Activated T-cell treated with anti-CD3 and anti-CD28 coated beads, Interleukin-2, amount 50 U/mL, for 1 hour (primary cell): ENCODE data around the gene ZNF75A.

Experiments
- DNase-seq: peaks from one replicate; pipeline ENCODE4 v3.0.0-alpha.2; 2020

ZNF75A gene

DNA sequence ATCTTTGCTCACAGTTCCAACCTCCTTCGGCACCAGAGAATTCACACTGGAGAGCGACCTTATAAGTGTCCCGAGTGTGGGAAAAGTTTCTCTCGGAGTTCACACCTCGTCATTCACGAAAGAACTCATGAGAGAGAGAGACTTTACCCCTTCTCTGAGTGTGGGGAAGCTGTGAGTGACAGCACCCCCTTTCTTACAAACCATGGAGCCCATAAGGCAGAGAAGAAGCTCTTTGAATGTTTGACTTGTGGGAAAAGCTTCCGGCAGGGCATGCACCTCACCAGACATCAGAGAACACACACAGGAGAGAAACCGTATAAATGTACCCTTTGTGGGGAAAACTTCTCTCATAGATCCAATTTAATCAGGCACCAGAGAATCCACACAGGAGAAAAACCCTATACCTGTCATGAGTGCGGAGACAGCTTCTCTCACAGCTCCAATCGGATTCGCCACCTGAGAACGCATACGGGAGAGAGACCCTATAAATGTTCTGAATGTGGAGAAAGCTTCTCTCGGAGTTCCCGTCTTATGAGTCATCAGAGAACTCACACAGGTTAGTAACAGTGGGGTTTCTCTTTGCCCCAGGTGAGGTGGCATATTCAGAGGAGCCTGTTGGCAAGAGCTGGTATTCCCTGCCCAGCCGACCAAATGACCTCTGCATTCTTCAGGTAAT lies 15.2 kb upstream of the ZNF75A start:
- DNase-seq, result no peak

DNA sequence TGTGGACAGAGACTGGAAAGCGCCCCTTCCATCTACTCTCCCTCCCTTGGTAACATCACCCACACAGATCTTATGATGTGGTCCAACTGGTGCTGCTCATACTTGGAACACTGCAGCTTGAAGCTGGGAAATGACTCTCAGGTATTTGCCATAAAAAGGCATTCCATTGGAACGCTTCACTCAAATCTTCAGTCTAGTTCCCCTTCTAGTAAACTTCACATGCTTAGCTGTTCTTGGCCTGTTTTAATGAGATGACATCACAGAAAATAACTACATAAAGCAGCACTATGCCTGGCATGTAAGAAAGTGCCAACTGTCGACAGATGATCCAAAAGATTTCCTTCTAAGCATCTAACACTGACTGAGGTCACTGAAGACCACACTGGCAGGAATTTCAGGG lies 12.7 kb upstream of the ZNF75A start:
- no peak for DNase-seq

DNA sequence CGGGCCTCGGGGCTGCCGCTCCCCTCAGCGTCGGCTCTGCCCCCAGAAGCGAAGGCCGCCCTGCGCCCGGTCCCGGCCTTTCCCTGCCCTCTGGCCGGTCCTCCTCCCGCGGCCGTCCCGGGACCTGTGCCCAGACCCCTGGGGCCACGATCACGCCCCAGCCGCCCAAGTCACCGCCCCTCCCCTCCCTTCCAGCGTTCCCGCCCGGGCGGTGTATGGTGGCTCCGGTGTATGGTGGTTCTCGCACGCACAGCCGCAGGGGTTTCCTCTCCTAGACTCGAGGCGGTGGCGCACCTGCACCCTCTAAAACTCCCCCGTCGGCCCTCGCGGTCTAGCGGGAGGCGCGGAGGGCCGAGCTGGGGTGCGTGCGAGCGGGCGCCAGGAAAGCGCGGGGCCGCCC lies 10.1 kb upstream of the ZNF75A start:
- DNase-seq, result no peak

DNA sequence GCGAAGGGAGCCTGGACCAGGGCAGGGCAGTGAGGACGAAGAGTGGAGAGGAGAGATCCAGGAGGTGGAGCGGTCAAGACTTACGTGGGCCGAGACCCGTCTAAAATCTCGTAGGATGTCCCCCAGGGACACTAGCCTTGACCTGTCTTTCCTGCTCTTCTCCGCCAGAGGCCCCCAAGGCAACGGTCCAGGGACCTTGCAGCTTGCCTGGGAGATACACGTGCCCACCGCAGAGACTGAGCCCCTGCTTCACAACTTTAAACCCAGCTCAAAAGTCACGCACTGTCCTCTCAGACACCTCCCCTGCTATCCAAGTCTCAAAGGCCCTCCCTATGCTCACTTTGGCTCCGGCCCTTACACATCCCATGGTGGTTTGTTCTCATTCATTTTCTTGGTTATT lies 9.5 kb upstream of the ZNF75A start:
- no peak for DNase-seq

DNA sequence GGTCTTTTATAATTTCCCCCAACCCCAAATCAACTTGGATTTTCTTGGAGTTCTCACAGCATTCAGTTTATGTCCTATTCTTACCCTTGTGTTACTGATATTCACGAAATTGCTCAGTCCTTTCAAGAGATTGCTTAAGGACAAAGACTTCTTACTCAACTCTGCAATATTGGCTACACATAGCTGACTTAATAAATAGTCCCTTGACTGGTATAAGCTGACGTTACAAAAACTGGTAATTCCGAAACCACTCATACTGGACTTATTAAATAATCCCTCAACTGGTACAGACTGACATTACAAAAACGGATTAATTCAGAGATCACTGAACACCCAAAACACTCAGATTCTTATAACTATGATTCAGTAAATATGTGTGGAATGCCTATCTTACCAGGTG lies 927 bp upstream of the ZNF75A start:
- no peak for DNase-seq

DNA sequence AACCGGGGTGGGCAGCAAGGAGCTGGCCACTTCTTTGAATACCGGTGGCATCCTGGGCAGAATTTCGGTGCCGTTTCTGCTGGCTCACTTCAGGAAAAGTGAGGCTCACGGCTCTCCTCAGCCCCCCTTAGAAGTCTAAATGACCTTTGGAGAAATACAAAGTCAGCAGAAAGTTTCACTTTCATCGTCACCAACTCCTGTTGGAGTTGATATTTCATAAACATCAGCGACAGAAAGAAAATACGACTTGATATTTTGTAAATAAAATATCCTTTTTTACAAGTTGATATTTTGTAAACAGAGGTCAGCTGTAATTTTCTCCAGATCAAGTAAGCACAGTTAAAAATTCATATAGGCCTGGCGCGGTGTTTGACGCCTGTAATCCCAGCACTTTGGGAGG lies 781 bp downstream of the ZNF75A start:
- no peak for DNase-seq

DNA sequence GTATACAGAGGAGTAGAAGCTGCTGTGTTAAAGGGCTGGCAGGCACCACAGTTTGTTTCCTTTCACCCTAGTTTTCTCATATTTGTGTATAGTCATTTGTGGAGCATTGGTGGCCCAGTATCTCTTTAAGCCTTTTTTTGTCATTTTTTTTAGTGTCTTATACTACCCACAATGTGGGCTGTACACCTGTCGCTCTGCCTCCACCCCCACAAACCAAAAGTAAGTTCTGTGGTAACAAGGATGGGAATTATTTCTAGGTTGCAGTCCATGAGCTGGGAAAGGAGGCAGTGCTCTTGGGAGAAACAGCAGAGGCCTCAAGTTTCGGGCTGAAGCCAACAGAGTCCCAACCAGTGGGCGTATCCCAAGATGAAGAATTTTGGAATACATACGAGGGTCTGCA lies 6.2 kb downstream of the ZNF75A start:
- DNase-seq, result no peak

DNA sequence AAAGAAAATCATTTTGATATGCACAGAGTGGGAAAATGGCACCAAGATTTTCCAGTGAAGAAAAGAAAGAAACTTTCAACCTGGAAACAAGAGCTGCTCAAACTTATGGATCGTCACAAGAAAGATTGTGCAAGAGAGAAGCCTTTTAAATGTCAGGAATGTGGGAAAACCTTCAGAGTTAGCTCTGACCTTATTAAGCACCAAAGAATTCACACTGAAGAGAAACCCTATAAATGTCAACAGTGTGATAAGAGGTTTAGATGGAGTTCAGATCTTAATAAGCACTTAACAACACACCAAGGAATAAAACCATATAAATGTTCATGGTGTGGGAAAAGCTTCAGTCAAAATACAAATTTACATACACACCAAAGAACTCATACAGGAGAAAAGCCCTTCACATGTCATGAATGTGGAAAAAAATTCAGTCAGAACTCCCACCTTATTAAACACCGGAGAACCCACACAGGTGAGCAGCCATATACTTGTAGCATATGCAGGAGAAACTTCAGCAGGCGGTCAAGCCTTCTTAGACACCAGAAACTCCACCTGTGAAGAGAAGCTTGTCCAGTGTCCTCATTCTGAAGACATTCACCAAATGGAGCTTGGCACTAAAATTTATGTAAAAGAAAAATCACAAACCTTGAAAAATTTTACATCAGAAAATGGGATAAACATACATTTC lies 12.2 kb downstream of the ZNF75A start:
- no peak for DNase-seq

DNA sequence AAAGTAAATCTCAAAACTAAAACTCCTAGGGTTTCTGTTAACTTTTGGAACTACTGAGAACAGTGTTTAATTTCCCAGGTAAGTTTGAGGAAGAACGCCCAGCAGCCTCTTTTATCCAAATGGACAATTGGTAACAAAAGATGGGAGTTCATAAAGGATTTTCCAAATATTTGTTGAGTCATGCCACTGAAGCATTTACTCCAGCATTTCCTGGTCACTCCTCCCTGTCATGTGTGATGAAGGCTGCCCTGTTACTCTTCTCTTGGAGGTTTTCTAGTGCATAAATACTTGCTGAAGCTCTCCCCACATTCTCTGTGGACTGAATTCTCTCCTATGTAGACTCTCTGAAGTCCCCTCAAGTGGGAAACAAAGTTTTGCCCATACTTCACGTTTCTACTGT lies 16.5 kb downstream of the ZNF75A start:
- no peak for DNase-seq

DNA sequence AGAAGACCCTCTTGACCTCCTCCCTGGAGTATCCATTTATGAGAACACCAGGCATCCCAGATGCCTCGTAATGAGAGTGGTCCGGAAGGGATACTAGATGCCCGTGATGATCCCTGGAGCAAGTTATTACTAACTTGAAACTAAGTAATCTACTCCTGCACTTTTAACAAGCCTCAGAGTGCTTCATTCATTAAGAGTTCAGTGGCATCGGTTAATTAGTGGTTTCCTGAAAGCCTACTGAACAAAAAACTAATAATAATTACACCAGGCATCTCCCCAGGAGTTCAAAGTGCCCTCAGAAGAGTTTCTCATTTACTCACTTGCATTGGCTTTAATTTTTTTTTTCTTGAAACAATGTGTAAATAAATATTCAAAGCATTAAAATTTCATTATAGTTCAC lies 22.2 kb downstream of the ZNF75A start:
- no peak for DNase-seq

DNA sequence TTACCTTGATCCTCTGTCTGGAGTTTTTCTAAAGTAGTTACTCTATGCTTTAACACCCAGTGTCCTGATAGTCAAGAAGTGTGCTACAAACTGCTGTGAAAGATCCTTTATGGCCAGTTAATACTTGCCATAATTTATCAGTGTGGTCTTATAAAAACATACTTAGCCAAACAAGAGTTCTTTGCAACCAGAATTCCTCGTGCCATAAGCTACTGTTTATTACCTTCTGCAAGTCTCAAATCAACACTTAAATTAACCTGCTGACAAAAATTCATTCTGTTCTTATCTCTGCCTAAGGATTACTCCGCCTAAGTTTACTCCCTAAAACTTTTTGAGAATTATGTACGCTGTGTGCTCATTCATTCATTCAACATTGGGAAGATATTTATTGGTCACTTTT lies 22.8 kb downstream of the ZNF75A start:
- no peak for DNase-seq

DNA sequence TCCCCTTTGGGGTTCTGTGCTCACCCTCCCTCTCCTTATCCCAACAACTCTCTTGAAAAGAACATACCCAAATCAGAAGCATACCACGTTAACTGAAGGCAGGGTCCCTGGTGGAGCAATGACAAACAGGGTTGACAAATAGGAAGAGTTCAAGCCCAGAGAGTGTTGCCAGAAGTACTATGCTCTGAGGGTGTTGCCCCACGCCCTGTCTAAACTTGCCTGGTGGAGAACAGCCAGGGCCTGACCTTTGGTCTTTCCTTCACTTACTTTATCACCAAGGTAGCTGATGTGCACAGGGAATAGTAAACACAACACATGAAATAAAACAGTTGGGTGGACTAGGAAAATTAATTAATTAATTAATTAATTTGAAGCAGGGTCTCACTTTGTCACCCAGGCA lies 23.3 kb downstream of the ZNF75A start:
- DNase-seq, result no peak

DNA sequence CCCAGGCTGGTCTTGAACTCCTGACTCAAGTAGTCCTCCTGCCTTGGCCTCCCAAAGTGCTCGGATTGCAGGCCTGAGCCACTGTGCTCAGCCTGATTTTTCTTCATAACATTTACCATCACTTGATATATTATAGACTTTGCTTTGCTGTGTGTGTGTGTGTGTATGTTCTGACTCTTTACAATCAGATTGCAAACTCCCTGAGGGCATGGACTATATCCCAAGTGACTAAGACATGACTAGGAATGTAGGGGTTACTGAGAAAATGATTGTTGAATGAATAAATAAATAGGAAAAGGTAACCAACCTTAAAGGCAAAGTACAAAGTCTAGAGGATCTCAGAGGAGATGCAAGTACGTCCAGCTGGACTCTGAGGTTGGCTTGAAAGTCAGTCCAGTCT lies 40.7 kb downstream of the ZNF75A start:
- DNase-seq, result no peak

DNA sequence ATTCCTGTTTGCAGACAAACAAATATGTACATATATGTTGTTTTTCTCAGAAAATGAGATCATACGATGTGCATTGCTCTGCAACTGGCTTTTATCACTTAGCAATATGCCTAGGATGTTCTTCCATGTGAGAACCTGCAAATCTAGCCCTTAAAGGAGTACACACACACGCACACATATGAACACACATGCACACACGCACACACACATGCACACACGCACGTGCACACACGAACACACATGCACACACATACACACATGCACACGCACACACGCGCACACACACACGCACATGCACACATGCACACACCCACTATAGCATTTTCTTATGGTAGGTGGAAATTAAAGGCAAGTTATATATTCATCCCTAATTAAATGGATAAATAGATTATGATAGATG lies 42.3 kb downstream of the ZNF75A start:
- DNase-seq, result no peak

DNA sequence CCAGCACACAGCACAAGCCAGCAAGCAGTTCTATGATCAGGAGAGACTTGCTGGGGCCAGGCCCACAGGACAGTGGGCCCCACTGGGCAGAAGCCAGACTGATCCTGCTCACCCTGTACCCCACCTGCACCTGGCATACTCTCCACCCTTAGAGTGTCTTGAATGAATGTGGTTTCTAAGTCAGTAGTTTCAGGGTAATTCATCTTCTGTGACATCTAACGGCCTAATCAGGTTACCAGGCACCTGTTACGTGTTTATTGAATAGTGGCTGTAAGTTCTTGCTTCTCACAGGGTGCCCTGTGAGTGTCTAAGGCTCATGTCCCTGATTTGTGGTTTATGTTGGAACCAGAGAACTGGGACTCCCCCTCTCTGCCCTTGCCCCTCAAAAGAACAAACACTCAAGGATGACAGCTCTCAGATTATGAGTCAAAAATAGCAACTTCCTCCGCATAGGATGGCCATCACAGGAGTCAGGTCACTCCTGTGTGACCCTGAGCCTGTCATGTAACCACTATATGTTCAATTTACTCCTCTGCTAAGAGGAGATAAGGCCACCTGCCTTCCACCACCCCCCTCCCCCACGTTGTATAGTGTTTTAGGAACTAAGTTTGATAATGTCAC lies 43.4 kb downstream of the ZNF75A start:
- DNase-seq, result no peak

DNA sequence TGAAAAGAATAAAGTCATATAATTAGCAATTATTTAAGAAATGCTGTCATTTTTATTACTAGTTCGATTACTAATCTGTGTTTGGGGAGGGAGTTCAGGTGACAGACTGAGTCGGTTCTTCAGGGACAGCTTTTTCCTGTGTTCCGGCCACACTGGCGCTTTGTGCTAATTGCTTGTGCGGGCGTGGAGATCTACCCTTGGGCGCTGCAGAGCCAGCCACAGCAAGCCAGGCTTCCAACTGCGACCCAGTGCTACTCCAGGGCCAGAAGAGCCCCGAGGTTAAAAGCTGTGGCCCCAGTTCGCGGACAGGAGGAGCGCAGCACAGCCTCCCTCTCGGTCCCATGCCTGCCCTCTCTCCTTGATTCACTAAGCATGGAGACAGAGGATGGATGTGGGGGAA lies 43.9 kb downstream of the ZNF75A start:
- DNase-seq, result no peak

DNA sequence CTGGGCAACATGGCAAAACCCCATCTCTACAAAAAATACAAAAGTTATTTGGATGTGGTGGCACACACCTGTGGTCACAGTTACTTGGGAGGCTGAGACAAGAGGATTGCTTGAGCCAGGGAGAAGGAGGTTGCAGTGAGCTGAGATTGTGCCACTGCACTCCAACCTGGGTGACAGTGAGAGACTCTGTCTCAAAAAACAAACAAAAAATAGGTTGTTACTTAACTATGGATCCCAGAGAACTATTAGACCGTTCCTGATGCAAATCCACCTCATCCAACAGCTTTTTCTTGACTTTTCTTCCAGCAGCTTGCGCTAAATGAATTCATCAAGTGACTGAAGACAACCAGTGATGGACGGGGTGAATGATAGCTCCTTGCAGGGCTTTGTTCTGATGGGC lies 50.3 kb downstream of the ZNF75A start, which contains the start of gene OR2C1:
Gene OR2C1 (plus strand): TSS at position 301 of the 400 bp plus-strand sequence. CDS start 52 bp downstream, at position 353.
- DNase-seq, result no peak

DNA sequence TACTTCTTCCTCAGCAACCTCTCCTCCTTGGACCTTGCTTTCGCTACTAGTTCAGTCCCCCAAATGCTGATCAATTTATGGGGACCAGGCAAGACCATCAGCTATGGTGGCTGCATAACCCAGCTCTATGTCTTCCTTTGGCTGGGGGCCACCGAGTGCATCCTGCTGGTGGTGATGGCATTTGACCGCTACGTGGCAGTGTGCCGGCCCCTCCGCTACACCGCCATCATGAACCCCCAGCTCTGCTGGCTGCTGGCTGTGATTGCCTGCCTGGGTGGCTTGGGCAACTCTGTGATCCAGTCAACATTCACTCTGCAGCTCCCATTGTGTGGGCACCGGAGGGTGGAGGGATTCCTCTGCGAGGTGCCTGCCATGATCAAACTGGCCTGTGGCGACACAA lies 50.8 kb downstream of the ZNF75A start:
- no peak for DNase-seq

DNA sequence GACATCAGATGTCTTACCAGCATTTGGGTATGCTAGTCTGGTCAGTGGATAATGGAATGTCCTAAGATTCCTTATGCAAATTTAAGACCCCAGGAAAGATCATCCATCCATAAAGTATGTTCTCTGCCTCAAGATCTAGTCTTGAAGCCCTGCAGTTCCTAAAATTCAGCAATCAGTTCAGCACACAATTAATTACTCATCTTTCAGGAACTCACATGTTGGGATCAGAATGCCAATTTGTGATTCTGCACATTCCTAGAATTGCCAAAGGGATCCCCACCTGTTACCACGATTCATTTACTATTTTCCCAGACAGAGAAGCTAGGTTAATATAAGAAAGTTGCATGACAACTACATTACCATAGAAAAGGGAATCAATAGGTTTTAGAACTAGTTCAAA lies 53.6 kb downstream of the ZNF75A start:
- DNase-seq, result no peak

DNA sequence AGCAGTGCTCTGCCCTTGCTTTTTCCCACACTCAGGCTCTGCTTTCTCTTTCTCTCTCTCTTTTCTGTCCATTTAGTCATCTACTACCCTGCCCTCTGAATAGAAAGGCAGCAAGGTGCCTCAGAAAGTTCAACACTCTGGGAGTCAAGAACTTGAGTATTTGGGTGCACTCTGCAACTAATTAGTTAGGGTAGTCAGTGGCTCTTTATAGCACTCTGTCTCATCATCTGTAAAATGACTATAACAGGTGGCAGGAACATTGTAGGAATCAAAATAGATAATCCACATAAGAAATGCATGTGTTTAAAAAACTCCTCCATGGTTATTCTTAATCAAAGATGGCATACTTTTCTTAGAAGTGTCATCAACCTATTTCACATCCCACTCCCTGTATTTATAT lies 57.6 kb downstream of the ZNF75A start:
- DNase-seq, result no peak

DNA sequence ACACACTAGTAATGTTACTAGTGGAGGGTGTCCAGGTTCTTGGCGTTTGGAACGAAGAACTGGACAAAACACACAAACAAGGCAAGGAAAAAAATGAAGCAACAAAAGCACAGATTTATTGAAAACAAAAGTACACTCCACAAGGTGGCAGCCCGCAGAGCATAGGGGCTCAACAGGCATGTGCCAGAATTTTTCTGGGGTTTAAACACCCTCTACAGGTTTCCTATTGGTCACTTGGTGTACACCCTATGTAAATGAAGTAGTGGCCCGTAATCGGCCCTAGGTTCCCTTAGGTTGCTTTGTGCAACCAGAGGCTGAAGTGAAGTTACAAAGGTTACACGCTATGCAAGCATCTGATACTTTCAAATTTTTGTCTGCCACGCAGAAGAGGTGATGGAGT lies 58.5 kb downstream of the ZNF75A start:
- no peak for DNase-seq

DNA sequence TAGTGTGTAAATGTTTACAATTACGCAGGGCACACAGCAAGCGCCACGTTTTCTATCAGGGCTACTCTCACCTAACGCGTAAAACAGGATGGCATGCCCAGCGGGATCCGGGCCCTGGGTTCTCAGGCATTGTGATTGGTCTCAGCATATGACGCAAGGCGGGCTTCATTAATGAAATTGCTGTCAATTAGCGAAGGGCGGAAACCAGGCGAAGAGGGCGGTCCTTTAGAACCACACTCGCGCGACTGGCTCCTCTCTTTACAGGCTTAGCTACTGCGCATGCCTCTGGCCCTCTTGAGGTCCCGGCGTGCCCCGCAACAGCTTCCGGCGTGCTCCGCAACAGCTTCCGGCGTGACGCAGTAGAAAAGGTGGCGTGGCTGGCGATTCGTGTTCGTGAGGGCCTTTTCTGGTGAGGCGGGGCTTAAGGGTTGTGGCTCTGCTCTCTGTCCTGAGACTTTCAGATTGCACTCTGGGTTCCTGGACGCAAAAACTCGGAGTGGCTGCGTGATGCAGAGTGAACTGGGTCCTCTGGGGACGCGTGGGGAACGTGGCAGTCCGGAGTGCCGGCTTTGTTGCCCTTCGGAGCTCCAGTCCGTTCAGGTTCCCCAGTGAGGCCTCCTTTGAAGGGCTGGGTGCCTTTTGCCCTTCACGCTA lies 59.6 kb downstream of the ZNF75A start:
- DNase-seq, result peak; percentile 81
